Activated naive CD8-positive, alpha-beta T cell treated with anti-CD3 and anti-CD28 coated beads, Interleukin-2, amount 50 U/mL, for 16 hours (primary cell): ENCODE measurements around the gene RABGAP1L.

ENCODE experiments used
- DNase-seq: peaks from one replicate; pipeline ENCODE4 v3.0.0-alpha.2; 2020; ENCODE audit warnings: low read depth, low spot score

Gene RABGAP1L

DNA sequence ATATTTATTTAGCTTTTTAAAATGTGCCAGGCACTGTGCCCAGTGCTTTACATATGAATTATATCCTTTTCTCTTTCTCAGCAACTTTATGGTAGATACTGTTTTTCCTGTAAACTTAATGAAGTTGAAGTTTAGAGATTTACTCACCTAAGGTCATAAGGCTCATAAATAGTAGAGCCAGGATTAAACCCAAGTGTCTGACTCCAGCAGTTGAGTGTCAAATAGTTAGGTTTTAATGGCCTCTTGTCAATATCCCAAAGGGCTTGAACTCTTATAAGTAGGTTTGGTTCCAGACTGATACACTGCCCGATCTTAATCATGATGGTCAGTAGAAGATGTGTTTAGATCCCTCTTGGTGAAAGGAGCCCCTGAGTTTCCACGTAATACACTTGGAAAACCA, 37.8 kb downstream of the RABGAP1L start:
- no peak for DNase-seq

- DNase-seq: no peak
Measured at GRCh38 chr1:174197547-174197946, 38.2 kb downstream of the RABGAP1L start.

DNA sequence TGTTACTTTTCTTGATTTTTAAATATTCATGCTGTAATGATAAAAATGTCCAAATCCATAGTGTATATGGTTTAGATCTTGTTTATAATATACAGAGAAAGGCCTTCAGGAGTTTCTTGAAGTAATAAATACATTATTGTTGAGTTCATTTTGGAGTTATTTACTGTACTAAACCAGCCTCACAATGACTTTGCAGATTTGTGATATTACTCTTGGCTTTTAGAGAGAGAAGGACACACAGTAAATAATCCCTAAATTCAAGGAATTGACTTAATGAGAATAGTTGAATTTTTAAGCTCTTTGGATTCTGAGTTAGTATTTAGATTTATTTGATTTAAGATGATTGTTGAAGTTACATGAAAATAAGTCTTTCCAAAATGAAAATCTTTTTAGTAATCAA, 38.9 kb downstream of the RABGAP1L start:
- no peak for DNase-seq

DNA sequence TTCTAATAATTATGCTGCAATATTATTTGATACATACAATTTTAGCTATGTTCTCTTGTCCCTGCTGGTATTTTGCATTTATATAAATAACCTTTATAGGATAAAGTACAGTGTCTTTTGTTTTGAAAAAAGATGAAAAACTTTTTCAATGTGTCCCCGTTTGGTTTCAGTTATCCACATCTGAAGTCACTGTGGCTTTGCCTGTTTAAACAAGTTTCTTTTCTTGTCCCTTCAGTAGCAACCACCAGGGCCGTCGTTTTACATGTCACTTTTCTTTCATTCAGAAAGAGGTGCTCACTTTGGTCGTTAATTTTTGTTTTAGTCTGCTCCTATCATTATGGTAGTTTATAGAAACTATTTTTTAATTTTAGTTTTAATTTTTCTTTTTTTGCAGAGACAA, 41.4 kb downstream of the RABGAP1L start:
- no peak for DNase-seq

- DNase-seq: no peak
Measured at GRCh38 chr1:174204697-174205308, 45.5 kb downstream of the RABGAP1L start.

DNA sequence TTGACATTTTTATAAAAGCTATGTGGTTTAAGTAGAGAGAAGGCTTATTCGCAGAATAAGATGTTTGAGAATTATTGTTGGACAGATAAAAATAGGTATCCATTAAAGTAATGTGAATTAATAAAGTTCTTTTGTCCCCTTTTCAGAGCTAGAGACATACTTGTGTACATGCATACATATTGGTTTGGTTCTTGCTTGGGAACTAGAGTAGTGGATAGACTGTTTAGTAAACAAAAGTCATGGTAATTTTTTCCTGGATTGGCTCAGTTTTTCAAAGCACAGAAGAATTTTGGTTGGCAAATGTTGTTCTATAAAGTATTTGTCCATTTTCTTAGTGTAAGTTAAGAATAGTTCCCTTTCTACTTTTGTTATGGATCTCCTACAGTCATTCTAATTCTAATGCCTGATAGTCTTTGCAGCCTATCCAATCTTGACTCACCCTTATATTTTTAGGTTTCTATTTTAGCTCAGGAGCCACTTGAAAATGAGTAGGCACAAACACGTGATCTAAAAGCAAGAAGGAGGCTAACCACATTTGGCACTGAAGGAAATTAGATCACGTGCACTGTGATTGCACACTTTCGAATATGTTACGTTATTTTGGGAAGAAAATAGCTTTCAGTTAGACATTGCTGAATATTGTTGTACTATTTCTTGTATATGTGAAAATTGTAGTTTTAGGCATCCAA, 47.0 kb downstream of the RABGAP1L start:
- no peak for DNase-seq

DNA sequence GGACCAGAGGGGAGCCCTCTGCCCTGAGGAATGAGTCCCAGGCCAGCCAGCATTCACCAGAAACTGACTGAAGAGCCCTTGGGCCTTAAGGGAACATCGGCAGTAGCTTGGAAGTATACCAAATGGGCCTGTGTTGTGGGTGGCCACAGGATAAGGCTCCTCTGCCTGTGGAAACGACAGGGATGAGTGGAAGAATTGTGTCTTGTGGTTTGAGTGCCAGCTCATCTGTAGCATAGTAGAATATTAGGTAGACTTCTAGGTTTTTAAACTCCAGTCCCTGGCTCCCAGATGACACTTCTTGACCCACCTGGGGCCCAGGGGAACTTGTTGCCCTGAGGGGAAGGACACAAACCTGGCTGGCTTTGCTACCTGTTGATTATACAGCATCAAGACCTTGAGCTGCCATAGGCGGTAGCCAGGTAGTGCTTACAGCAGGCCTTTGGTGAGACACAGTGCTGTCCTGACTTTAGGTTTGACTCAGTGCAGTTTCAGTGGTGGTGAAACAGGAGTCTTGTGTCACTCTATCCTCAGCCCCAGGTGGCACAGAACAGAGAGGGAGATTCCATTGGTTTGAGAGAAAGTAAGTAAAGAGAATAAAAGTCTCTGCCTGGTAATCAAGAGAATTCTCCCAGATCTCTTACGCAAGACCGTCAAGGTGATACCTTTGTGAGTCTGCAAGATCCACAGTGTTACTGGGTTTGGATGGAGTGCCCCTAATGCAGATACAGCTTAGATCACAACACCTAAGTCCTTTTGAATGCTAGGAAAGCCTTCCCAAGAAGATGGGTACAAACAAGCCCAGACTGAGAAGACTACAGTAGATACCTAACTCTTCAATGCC, 50.2 kb downstream of the RABGAP1L start:
- no peak for DNase-seq

DNA sequence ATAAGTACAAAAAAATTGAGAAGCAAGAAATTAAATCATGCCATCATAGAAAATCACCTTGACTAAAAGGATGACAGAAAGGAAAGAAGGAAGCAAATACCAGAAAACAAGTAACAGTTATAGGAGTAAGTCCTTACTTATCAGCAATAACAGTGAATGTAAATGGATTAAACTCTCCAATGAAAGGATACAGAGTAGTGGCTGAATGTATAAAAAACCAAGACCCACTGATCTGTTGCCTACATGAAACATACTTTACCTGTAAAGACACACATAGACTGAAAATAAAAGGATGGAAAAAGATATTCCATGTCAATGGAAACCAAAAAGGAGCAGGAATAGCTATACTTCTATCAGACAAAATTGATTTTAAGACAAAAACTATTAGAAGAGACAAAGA, 52.2 kb downstream of the RABGAP1L start:
- no peak for DNase-seq

DNA sequence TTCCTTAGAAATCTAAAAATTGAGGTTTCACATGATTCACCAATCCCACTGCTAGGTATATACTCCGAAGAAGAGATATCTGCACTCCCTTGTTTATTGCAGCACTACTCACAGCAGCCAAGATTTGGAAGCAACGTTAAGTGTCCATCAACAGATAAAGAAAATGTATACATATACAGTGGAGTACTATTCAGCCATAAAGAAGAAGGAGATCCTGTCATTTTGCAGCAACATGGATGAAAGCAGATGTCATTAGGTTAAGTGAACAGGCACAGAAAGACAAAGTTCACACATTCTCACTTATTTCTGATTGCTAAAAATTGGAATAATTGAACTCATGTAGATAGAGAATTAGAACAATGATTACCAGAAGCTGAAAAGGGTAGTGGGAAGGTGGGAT, 56.4 kb downstream of the RABGAP1L start:
- DNase-seq: no peak

GRCh38 chr1:174217248-174217647, 57.9 kb downstream of the RABGAP1L start:
- no peak for DNase-seq

GRCh38 chr1:174217787-174218574, 58.7 kb downstream of the RABGAP1L start:
- no peak for DNase-seq

DNA sequence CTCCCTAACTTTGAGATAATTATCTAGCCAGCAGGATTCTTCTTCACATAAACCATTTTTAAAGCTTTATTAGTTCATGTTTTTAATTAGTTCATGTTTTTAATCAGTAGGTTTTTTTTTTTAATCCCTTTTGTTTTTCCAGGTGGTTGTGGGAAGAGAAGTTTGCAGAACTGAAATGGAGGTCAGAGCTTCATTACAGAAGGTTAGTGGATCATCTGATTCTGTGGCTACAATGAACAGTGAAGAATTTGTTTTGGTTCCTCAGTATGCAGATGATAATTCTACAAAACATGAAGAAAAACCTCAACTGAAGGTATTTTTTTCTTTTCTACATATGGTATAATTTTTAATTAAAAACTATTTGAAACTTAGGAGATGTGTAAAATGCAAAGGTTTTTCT, 59.7 kb downstream of the RABGAP1L start:
- no peak for DNase-seq

DNA sequence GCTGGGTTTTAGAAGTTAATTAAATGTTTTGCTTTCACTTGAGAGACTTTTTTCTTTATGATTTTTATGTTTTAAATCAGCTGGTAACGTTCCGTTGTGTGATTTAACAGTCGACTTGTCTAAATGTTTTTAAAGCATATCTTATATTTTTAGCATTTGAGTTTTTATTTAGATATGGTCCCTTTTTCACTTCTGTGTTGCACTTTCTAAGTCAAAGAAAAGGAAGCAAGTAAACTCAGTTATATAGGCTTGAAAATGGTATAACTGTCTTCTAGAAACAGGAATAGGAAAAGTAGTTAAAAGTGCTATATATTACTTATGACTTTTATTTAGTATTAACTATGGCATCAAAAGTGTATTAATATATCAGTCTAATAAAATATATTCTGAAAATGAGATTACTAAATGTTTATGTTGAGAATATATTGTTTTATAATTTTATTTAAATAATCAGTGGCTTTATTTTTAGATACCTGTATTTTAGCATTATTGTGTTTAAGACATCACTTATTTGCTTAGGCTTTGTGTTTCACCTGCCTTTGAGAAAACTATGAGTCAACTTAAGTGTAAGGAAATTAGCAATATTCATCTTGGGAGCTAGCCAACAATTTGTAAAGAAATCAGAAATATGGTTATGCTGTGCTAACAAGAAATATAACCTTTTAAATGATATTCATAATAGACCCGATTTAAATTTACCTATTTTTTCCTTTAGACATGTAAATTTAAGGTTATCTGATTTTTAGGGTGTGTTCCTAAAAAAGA, 60.5 kb downstream of the RABGAP1L start:
- no peak for DNase-seq

- no peak for DNase-seq
Measured at GRCh38 chr1:174221681-174222080, 62.4 kb downstream of the RABGAP1L start.

DNA sequence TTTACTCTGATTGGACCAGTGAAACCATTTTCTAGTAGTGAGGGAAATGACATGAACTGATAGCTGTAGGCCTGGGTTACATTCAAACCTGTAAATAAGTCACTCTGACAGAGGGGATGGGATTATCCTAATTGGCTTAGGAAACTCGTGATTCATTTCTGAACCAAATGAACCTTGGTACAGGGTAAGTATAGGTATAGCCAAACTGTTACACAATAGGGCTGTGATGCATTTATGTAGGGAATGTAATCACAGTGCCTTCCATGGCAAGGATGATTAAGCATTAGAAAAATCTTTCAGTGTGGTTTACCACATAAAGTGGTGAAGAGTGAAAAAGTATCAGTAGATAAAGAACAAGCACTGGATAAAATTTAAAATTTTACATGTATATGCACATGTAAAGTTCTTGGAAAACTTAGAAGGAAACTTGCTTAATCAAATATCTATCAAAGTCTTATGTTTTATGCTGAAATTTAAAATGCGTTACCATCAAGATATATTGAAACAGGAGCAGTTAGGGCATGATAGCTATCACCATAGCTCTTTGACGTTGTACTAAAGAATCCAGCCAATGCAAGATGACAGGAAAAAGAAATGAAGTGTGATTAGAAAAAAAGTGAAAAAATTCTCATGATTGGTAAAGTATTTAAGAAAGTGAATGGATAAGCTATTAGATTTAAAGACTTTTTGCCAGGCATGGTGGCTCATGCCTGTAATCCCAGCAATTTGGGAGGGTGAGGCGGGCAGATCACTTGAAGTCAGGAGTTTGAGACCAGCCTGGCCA, 63.0 kb downstream of the RABGAP1L start:
- DNase-seq: no peak

DNA sequence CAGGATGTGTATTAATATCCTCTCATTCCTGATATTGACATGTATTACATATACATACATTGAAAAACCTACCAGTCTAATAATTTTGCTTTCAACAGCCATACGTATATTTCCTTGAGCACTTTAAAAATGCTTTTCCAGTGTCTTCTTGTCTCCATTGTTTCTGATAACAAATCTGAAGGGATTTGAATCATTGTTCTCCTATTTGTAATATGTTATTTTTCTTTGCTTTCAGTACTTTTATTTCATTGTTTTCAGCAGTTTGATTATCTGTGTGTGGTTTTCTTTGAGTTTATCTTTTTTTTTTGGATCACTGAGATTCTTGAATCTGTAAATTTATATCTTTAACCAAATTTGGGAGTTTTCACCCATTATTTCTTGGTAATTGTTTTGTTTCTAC, 65.3 kb downstream of the RABGAP1L start:
- DNase-seq: no peak

DNA sequence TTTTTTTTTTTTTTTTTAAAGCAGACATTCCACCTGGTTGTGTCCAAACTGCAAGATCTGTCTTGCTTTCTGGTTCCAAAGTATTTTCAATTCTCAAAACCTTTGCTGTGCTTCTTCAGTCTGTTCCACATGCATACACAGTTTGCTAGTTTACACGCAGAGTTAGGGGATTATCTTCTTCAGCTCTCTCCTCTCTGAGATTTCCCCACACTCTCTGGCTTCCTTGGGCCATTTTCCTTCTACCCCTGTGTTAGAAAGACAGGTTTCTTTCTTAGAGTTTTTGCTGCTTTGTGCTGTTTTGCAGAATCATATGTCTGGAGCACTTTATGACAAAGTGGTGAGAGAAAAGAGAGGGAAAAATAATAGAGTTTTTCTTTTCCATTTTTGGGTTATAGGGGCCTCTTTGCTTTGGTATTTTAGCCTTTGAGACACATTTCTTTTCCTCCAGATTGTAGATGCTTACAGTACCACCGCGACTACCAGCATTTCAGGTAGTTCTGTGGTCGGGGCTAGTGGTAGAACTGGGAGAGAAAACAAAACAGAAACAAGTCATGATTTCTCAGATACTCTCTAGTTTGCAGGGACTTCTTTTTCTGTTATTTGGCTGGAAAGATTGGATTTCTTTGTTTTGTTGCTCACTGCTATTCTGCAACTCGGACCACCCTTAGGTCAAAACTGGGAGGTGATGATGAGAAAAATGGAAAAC, 66.3 kb downstream of the RABGAP1L start:
- DNase-seq: no peak

GRCh38 chr1:174230399-174230798, 71.1 kb downstream of the RABGAP1L start:
- no peak for DNase-seq

GRCh38 chr1:174232761-174233160, 73.4 kb downstream of the RABGAP1L start:
- DNase-seq: no peak
